A549 (cell line): ENCODE measurements around the gene PDZD2.

Experiments used
- CBX2 ChIP-seq: fragments of 200-600 bp; sonication (generic); IDR thresholded peaks from 2 replicates; pipeline ENCODE4 v1.6.1; 2016; ENCODE audit warnings: low read depth, mild to moderate bottlenecking, borderline replicate concordance
- CEBPB ChIP-seq, 2 experiments: fragments of >200 bp in 1 of 2; sonication (Bioruptor Twin) in 1 of 2; formaldehyde crosslinking in 1 of 2; IDR thresholded peaks; 2 replicates each; pipeline ENCODE4 v1.6.1; 2012 to 2016
- CTCF ChIP-seq: fragments of >200 bp; sonication (Bioruptor Twin); formaldehyde crosslinking; IDR thresholded peaks from 3 replicates; pipeline ENCODE4 v1.5.1; 2016
- RARB ChIP-seq: fragments of 250-450 bp; sonication (Bioruptor Pico); IDR thresholded peaks from 2 replicates; pipeline ENCODE4 v1.8.0; 2021; ENCODE audit warnings: mild to moderate bottlenecking, moderate library complexity
- RCOR1 ChIP-seq: fragments of 150-350 bp; IDR thresholded peaks from 2 replicates; pipeline ENCODE4 v1.6.1; 2014; ENCODE audit warnings: antibody characterized with exemption, low read length, low read depth
- SREBF2 ChIP-seq: fragments of 450-650 bp; IDR thresholded peaks from 2 replicates; pipeline ENCODE4 v1.6.1; 2014; ENCODE audit warnings: mild to moderate bottlenecking, moderate library complexity
- ZNF302 ChIP-seq: fragments of 250-450 bp; sonication (Bioruptor Pico); IDR thresholded peaks from 2 replicates; pipeline ENCODE4 v1.9.0; 2021; ENCODE audit warnings: inconsistent platforms, mild to moderate bottlenecking, moderate library complexity

DNA sequence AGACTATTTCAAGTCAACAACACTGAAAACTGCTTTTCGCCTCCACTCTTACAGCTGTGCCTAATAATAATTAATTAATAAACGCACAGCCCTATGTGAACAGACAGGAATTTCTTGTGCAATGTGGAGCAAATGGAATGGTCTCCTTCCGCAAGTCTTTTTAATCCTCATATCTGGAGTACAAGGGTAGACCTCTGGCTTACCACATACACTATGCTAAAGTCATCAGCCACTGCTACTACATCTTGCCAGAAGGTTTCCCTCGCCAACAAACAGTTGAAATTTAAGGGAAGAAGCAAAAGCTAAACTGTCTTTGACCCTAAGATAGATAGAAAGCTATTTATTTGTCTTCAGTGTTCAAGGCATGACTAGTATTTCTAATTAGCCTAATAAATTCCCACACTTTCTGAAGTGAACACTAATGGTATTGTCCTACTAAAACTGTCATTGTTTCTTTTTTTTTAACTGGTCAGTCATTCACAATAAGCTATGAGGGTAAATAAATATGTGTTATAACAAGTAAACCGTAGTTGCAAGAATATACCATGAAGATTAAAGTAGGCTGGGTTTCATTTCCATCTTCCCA, 471.3 kb downstream of the PDZD2 start:
- TF ChIP-seq CTCF = no peak
- no peak for TF ChIP-seq RARB (CRISPR knock-in tag)
- TF ChIP-seq ZNF302 = no peak
- TF ChIP-seq SREBF2 = no peak
- TF ChIP-seq CBX2 = no peak
- TF ChIP-seq CEBPB (IDR thresholded peaks at IDR 0.05) = no peak
- TF ChIP-seq RCOR1 = no peak
